GM21576 (cell line): ENCODE data around the gene MAL.

Source experiments
- ATAC-seq: cut with Tn5 transposase; IDR thresholded peaks from one replicate; pipeline ENCODE4 v1.9.1; 2021; ENCODE audit warnings: mild to moderate bottlenecking, moderate library complexity; ENCODE audit not compliant: unreplicated experiment

MAL gene

GRCh38 chr2:95060446-95061118 is 35.1 kb downstream of the MAL start:
- no peak for ATAC-seq

- no peak for ATAC-seq
Measured at GRCh38 chr2:95061119-95061512, 35.6 kb downstream of the MAL start.

- ATAC-seq = no peak
Measured at GRCh38 chr2:95061601-95062183, 36.2 kb downstream of the MAL start.

- no peak for ATAC-seq
Measured at GRCh38 chr2:95062242-95063085, 37.0 kb downstream of the MAL start.

GRCh38 chr2:95063086-95063958 is 37.8 kb downstream of the MAL start:
- ATAC-seq = peak; percentile 72

GRCh38 chr2:95068256-95068655 is 42.7 kb downstream of the MAL start:
- no peak for ATAC-seq

GRCh38 chr2:95069465-95069864 is 44.0 kb downstream of the MAL start:
- no peak for ATAC-seq

- no peak for ATAC-seq
Measured at GRCh38 chr2:95071856-95072255, 46.3 kb downstream of the MAL start.

- ATAC-seq = no peak
Measured at GRCh38 chr2:95072424-95072823, 46.9 kb downstream of the MAL start.

GRCh38 chr2:95073856-95074662 is 48.6 kb downstream of the MAL start:
- ATAC-seq = no peak

GRCh38 chr2:95074663-95075439 is 49.3 kb downstream of the MAL start:
- no peak for ATAC-seq

- no peak for ATAC-seq
Measured at GRCh38 chr2:95075440-95076132, 50.1 kb downstream of the MAL start.

- peak; percentile 87 for ATAC-seq
Measured at GRCh38 chr2:95076705-95077529, 51.4 kb downstream of the MAL start.

GRCh38 chr2:95077530-95077825 is 52.0 kb downstream of the MAL start:
- ATAC-seq = no peak

GRCh38 chr2:95077861-95078603 is 52.5 kb downstream of the MAL start:
- ATAC-seq = no peak

- no peak for ATAC-seq
Measured at GRCh38 chr2:95079199-95079683, 53.7 kb downstream of the MAL start.

- ATAC-seq = no peak
Measured at GRCh38 chr2:95082477-95082876, 57.0 kb downstream of the MAL start.
